ENCODE measurements around the gene C1QL3.

C1QL3 gene

GRCh38 chr10:16509996-16510395 lies 11.7 kb downstream of the C1QL3 start:
- in situ Hi-C loops (cut with HindIII; ENCODE audit: low pct_ligation_motif_present, low pct_unique_long_range_greater_than_20kb, low sequenced_read_pairs) = no loop called here
- DNase-seq = peak; percentile 31

- in situ Hi-C loops (cut with HindIII; ENCODE audit: low pct_ligation_motif_present, low pct_unique_long_range_greater_than_20kb, low sequenced_read_pairs) = no loop called here
- DNase-seq = no peak
These were observed 16.5 kb downstream of the C1QL3 start for GRCh38 chr10:16505161-16505560.

GRCh38 chr10:16497911-16498310 lies 23.8 kb downstream of the C1QL3 start:
- DNase-seq = no peak
- in situ Hi-C loops (cut with HindIII; ENCODE audit: low pct_ligation_motif_present, low pct_unique_long_range_greater_than_20kb, low sequenced_read_pairs) = no loop called here

- in situ Hi-C loops (cut with HindIII; ENCODE audit: low pct_ligation_motif_present, low pct_unique_long_range_greater_than_20kb, low sequenced_read_pairs) = no loop called here
- DNase-seq = no peak
These were observed 27.7 kb downstream of the C1QL3 start for GRCh38 chr10:16493884-16494536.

- no peak for DNase-seq
- in situ Hi-C loops (cut with HindIII; ENCODE audit: low pct_ligation_motif_present, low pct_unique_long_range_greater_than_20kb, low sequenced_read_pairs) = no loop called here
These were observed 29.7 kb downstream of the C1QL3 start for GRCh38 chr10:16491933-16492332.

GRCh38 chr10:16490511-16490910 lies 31.2 kb downstream of the C1QL3 start:
- in situ Hi-C loops (cut with HindIII; ENCODE audit: low pct_ligation_motif_present, low pct_unique_long_range_greater_than_20kb, low sequenced_read_pairs) = no loop called here
- no peak for DNase-seq

GRCh38 chr10:16483241-16483917 lies 38.3 kb downstream of the C1QL3 start:
- in situ Hi-C loops (cut with HindIII; ENCODE audit: low pct_ligation_motif_present, low pct_unique_long_range_greater_than_20kb, low sequenced_read_pairs) = no loop called here
- DNase-seq = no peak

- DNase-seq = peak; percentile 82
- in situ Hi-C loops (cut with HindIII; ENCODE audit: low pct_ligation_motif_present, low pct_unique_long_range_greater_than_20kb, low sequenced_read_pairs) = no loop called here
These were observed 40.5 kb downstream of the C1QL3 start for GRCh38 chr10:16481052-16481728.

GRCh38 chr10:16478801-16479200 lies 42.9 kb downstream of the C1QL3 start:
- in situ Hi-C loops (cut with HindIII; ENCODE audit: low pct_ligation_motif_present, low pct_unique_long_range_greater_than_20kb, low sequenced_read_pairs) = no loop called here
- DNase-seq = no peak

- in situ Hi-C loops (cut with HindIII; ENCODE audit: low pct_ligation_motif_present, low pct_unique_long_range_greater_than_20kb, low sequenced_read_pairs) = no loop called here
- DNase-seq = no peak
These were observed 43.9 kb downstream of the C1QL3 start for GRCh38 chr10:16477757-16478156.

DNA sequence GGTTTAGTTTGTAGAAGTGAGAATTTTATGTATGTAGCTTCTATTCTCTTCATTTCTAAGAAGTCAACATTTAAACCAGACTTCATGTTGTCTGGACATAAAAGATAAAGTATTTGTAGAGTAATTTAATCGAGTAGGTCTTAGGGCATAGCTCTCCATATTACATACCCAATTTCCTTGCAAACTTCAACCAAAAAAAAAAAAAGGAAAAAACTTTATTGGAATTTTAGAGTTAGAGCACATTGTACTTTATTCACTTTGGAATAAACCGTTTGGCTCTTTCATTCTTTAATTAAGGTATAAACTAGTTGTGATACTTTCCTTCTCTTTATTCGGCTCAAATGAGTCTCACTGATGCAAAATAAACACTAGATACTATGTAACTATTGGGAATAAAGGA lies 48.9 kb downstream of the C1QL3 start:
- DNase-seq = no peak
- in situ Hi-C loops (cut with HindIII; ENCODE audit: low pct_ligation_motif_present, low pct_unique_long_range_greater_than_20kb, low sequenced_read_pairs) = no loop called here

- no peak for DNase-seq
- in situ Hi-C loops (cut with HindIII; ENCODE audit: low pct_ligation_motif_present, low pct_unique_long_range_greater_than_20kb, low sequenced_read_pairs) = no loop called here
These were observed 50.9 kb downstream of the C1QL3 start for GRCh38 chr10:16470747-16471146.

DNA sequence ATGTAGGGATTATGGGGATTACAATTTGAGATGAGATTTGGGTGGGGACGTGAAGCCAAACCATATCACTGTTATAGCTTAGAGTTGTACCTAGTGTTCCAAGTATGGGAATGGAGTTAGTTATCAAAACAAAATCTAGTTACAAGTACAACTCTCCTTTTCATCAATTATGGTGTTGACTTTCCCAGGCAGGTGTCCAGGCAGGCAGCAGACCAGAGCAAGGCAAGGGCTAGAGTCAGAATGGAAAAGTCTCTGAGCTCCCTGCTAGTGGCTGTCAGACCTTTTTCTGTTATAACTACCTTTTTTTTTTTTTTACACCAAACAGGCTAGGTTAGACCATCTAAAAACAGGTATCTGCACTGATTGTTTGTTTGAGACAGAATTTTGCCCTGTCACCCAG lies 55.7 kb downstream of the C1QL3 start:
- no peak for DNase-seq
- in situ Hi-C loops (cut with HindIII; ENCODE audit: low pct_ligation_motif_present, low pct_unique_long_range_greater_than_20kb, low sequenced_read_pairs) = no loop called here

All from ACHN (cell line).